GM06990 (cell line): ENCODE measurements around the gene ABCD4.
A peak's percentile ranks its signal among the peaks of the same experiment; 100 is the strongest.

Source experiments
- DNase-seq: peaks from one replicate; pipeline ENCODE4 v3.0.0-alpha.2; 2011; ENCODE audit not compliant: insufficient read length; ENCODE audit errors: extremely low read depth
- H3K27me3 ChIP-seq: replicated peaks from 2 replicates; pipeline ENCODE4 v1.6.0; 2011; ENCODE audit warnings: low read length; ENCODE audit not compliant: control insufficient read depth, insufficient read depth
- H3K36me3 ChIP-seq: 2 replicates; pipeline ENCODE4 v1.5.1; 2011; ENCODE audit warnings: low read length; ENCODE audit not compliant: control insufficient read depth, insufficient read depth
- H3K4me3 ChIP-seq: replicated peaks from 2 replicates; pipeline ENCODE4 v1.5.1; 2011; ENCODE audit warnings: low read depth, mild to moderate bottlenecking, control low read depth, low read length
- TF ChIP-seq, protein P1 (sequence below): IDR thresholded peaks from 2 replicates; pipeline ENCODE4 v1.5.1; 2011; ENCODE audit warnings: low read length, control low read depth, mild to moderate bottlenecking, inconsistent platforms; ENCODE audit not compliant: insufficient read depth, poor library complexity, severe bottlenecking

Gene ABCD4

DNA sequence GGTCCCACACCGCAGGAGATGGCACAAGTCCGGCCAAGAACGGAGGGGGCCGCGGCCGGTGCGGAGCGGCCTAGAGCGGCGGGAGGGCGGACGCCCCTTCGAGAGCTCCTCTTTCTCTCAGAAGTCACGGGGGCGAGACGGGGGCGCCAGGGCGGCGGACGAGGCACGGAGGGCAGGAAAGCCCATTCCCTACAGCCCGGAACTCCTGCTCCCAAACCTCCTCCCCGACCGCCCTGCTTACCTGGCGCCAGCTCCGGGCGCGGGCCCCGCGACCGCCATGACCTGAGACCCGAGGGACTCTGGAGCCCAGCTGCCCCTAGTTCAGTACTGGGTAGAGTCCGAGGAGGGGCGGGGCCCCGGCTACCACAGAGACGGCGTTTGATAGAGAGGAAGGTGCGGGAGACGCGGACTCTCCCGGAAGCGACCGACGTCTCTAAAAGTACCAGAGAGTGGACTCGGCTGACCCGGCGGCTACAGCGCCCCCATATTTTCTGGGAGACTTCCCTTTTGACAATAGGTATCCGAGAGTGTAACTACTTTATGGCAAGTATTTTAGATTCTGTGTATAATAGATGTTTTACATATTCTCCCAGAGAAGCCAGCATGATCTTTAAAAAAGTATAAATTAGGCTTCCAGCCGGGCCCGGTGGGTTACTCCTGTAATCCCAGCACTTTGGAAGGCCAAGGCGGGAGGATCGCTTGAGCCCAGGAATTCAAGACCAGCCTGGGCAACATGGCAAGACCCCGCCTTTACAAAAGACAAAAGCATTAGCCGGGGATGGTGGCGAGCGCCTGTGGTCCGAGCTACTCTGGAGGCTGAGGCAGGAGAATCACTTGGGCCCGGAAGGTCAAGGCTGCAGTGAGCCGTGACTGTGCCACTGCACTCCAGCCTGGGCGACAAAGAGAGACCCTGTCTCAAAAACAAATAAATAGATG lies at the start of gene ABCD4:
Gene ABCD4 (minus strand): TSS at position 301 of the 936 bp plus-strand sequence. CDS start 22 bp downstream, at position 279.
- Histone ChIP-seq H3K4me3 (peak within 1 kb of the TSS; percentile 86), H3K27me3 (no peaks in the 10 kb centered on the region), H3K36me3 (peaks cover 5% of the 10 kb centered on the region)
- DNase-seq, result peak; percentile 90
- TF ChIP-seq, protein P1, sequence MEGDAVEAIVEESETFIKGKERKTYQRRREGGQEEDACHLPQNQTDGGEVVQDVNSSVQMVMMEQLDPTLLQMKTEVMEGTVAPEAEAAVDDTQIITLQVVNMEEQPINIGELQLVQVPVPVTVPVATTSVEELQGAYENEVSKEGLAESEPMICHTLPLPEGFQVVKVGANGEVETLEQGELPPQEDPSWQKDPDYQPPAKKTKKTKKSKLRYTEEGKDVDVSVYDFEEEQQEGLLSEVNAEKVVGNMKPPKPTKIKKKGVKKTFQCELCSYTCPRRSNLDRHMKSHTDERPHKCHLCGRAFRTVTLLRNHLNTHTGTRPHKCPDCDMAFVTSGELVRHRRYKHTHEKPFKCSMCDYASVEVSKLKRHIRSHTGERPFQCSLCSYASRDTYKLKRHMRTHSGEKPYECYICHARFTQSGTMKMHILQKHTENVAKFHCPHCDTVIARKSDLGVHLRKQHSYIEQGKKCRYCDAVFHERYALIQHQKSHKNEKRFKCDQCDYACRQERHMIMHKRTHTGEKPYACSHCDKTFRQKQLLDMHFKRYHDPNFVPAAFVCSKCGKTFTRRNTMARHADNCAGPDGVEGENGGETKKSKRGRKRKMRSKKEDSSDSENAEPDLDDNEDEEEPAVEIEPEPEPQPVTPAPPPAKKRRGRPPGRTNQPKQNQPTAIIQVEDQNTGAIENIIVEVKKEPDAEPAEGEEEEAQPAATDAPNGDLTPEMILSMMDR, result peak; percentile 73

- H3K27me3 ChIP-seq, result no peaks in the 10 kb centered on the region; the same call in none of the 2 replicates
- H3K4me3 ChIP-seq, result no peak overlapping the region
- TF ChIP-seq, protein P1, result no peak
- H3K36me3 ChIP-seq, result no peaks in the 10 kb centered on the region
- DNase-seq, result no peak
Observed at GRCh38 chr14:74350928-74351323, 48.2 kb upstream of the ABCD4 start.

DNA sequence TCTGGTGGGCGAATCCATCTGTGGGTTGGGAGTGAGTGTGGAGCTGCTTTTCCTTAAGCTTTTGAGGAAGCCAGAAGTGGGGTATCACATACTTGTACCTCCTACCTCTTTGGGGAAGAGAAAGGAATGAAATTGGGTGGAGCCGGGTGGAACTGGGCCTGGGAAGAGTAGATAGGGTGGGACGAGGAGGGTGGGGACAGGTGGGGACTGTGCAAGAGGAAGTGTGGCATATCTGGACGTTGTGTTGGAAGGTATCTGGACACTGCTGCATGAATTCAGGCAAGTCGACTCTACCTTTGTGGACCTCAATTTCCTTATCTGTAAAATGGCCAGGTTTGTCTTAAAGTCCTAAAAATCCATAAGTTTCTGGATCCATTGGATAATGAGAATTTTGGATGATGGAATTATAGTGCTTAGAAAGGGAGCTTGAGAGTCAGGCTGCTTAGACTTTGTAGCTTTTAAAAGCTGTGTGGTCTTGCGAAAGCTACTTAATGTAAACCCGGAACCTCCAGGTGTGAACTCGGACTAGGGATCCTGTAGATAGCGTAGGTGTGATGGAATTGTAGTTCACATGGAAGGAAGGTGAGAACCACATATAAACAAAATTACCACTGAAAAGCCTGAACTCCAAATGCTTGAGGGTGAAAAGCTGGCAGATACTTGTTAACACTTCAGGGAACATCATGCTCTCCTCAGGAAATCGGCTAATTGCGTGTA lies 47.6 kb upstream of the ABCD4 start:
- no peaks in the 10 kb centered on the region for H3K36me3 ChIP-seq
- no peaks in the 10 kb centered on the region; the same call in none of the 2 replicates for H3K27me3 ChIP-seq
- H3K4me3 ChIP-seq, result no peak overlapping the region
- no peak for DNase-seq
- TF ChIP-seq, protein P1, result no peak

DNA sequence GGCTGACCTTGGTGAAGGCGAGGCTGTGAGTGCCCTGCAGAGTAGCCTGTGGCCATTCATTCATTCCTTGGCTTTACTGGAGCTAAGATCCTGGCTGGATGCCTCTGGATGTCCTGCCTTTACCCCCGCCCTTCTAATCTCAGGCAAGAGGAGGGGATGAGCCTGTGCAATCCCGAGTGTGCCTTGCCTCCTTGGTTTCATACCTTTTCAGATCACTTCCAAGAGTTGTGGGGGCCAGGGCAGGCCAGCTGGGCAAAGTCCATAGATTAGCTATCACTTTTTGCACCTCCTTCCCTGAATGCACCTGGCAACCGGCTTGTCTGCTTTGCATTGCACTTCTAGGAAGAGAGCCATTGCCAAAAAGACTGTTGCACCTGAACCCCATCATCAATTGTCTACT lies 47.0 kb upstream of the ABCD4 start:
- Histone ChIP-seq H3K36me3 (no peaks in the 10 kb centered on the region), H3K4me3 (no peak overlapping the region), H3K27me3 (no peaks in the 10 kb centered on the region; the same call in none of the 2 replicates)
- DNase-seq, result no peak
- TF ChIP-seq, protein P1, result no peak

GRCh38 chr14:74348735-74349463 lies 46.2 kb upstream of the ABCD4 start:
- no peaks in the 10 kb centered on the region; the same call in none of the 2 replicates for H3K27me3 ChIP-seq
- TF ChIP-seq, protein P1, result no peak
- DNase-seq, result no peak
- H3K4me3 ChIP-seq, result no peak overlapping the region
- H3K36me3 ChIP-seq, result no peaks in the 10 kb centered on the region
